Measurements from ENCODE around the gene RPS21.

GRCh38 chr20:62409931-62410745 lies 23.2 kb downstream of the RPS21 start:
- TF ChIP-seq EP300 (IDR thresholded peaks at IDR 0.05; ENCODE audit: borderline replicate concordance in 1 of 2, low read depth in 1 of 2, low read length in 1 of 2), result no peak
- TF ChIP-seq CTCF (IDR thresholded peaks at IDR 0.05), result peak; percentile 64
- TF ChIP-seq USF2 (IDR thresholded peaks at IDR 0.05; ENCODE audit: borderline replicate concordance, low read depth, low read length), result no peak
- TF ChIP-seq MAX (IDR thresholded peaks at IDR 0.05; ENCODE audit: low read depth), result no peak
- TF ChIP-seq GATA2 (CRISPR knock-in tag; IDR thresholded peaks at IDR 0.05), result no peak
- TF ChIP-seq POLR2AphosphoS5 (IDR thresholded peaks at IDR 0.05; ENCODE audit: low read depth, low read length), result no peak
- TF ChIP-seq EZH2phosphoT487 (IDR thresholded peaks at IDR 0.05; ENCODE audit: borderline replicate concordance, low read depth), result no peak
- TF ChIP-seq YY1 (IDR thresholded peaks at IDR 0.05; ENCODE audit: low read depth), result no peak
- TF ChIP-seq MEF2A (IDR thresholded peaks at IDR 0.05; ENCODE audit: borderline replicate concordance, low read depth), result no peak
- no peak for TF ChIP-seq GABPA (IDR thresholded peaks at IDR 0.05; ENCODE audit: low read depth)
- no peak for TF ChIP-seq SIN3A (IDR thresholded peaks at IDR 0.05; ENCODE audit: borderline replicate concordance, low read depth, low read length)
- TF ChIP-seq ELF1 (IDR thresholded peaks at IDR 0.05), result no peak
- no peak for TF ChIP-seq TEAD4 (IDR thresholded peaks at IDR 0.05; ENCODE audit: borderline replicate concordance, insufficient read depth)
- no peak for TF ChIP-seq ZBTB33 (IDR thresholded peaks at IDR 0.05; ENCODE audit: borderline replicate concordance, low read depth)
